Osteocyte (in vitro differentiated cells): ENCODE measurements around the gene PCF11. TPM values are rescaled to one million over a fixed set of nuclear protein-coding genes. Genes with fewer than 3 reads are reported as not detected.

Source experiments
- DNase-seq: peaks from one replicate; pipeline ENCODE4 v3.0.0; 2021; ENCODE audit warnings: mixed read lengths; ENCODE audit not compliant: unreplicated experiment; ENCODE audit errors: extremely low spot score
- H3K27ac Mint-ChIP-seq: one replicate; pipeline ENCODE4 v1.8.0; 2021; ENCODE audit warnings: mild to moderate bottlenecking, mixed read lengths; ENCODE audit not compliant: unreplicated experiment
- H3K27me3 Mint-ChIP-seq: one replicate; pipeline ENCODE4 v1.8.0; 2021; ENCODE audit warnings: mixed read lengths; ENCODE audit not compliant: unreplicated experiment
- H3K36me3 Mint-ChIP-seq: one replicate; pipeline ENCODE4 v1.8.0; 2021; ENCODE audit warnings: mixed read lengths; ENCODE audit not compliant: unreplicated experiment
- H3K4me1 Mint-ChIP-seq: one replicate; pipeline ENCODE4 v1.8.0; 2021; ENCODE audit warnings: mixed read lengths; ENCODE audit not compliant: unreplicated experiment
- H3K4me3 Mint-ChIP-seq: one replicate; pipeline ENCODE4 v1.8.0; 2021; ENCODE audit warnings: mild to moderate bottlenecking, moderate library complexity, mixed read lengths; ENCODE audit not compliant: unreplicated experiment
- H3K9me3 Mint-ChIP-seq: one replicate; pipeline ENCODE4 v1.8.0; 2021; ENCODE audit warnings: mixed read lengths; ENCODE audit not compliant: unreplicated experiment
- total RNA-seq: library from RNA; stranded (reverse); gene quantifications from 2 replicates; pipeline ENCODE4 v1.2.1, GENCODE V29; 2021
- TF ChIP-seq, protein P1 (sequence below): fragments of 200-600 bp; sonication (generic); IDR thresholded peaks from 2 replicates; pipeline ENCODE4 v1.5.0; 2021; ENCODE audit warnings: antibody characterized with exemption, mild to moderate bottlenecking, moderate library complexity

The PCF11 gene
- total RNA-seq, 1 donor from 2014 or later = 66.6 TPM

DNA sequence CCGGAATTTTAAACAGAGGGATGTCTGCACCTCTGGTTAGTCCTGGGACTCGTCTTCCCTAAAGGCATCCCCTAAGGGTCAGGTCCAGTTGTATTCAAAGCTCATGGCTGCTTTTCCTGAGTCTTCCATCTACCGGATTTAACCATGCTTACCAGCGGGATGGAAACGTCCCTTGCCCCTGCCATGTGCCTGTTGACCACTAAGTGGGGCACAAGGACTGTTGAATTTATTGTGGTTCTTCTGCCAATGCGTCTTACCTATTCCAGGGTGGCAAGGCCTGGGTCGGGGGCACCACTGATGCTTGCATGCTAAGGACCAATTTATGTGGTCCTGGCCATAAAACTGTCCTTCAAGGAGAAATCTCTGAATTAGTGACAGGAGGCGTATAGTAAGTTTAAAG lies 62.2 kb downstream of the PCF11 start:
- TF ChIP-seq, protein P1, sequence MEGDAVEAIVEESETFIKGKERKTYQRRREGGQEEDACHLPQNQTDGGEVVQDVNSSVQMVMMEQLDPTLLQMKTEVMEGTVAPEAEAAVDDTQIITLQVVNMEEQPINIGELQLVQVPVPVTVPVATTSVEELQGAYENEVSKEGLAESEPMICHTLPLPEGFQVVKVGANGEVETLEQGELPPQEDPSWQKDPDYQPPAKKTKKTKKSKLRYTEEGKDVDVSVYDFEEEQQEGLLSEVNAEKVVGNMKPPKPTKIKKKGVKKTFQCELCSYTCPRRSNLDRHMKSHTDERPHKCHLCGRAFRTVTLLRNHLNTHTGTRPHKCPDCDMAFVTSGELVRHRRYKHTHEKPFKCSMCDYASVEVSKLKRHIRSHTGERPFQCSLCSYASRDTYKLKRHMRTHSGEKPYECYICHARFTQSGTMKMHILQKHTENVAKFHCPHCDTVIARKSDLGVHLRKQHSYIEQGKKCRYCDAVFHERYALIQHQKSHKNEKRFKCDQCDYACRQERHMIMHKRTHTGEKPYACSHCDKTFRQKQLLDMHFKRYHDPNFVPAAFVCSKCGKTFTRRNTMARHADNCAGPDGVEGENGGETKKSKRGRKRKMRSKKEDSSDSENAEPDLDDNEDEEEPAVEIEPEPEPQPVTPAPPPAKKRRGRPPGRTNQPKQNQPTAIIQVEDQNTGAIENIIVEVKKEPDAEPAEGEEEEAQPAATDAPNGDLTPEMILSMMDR = no peak
- Mint-ChIP-seq H3K4me1 (no peaks in the 10 kb centered on the region), H3K9me3 (no peaks in the 10 kb centered on the region), H3K4me3 (no peak overlapping the region), H3K36me3 (peaks cover 2% of the 10 kb centered on the region), H3K27ac (no peak overlapping the region), H3K27me3 (peaks cover 15% of the 10 kb centered on the region)
- no peak for DNase-seq

DNA sequence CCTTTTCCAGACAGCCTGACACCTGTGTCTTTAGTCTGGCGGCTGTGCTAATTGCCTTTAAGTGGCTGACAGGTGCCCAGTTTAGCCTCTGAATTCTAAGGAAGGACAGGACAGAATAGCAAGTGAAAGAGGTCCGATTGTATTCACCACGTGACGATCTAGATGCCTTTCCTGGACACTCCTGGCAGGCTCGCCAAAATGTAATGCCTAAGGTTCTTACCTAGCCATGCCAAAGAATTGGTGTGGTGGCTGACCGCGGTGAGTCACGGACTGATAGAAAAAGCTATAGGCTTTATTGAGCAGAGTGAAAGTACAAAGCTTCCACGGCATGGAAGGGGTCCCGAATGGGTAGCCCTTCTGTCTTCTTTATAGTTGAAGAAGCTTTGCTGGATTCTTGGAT lies 63.3 kb downstream of the PCF11 start:
- no peaks in the 10 kb centered on the region for H3K9me3 Mint-ChIP-seq

DNA sequence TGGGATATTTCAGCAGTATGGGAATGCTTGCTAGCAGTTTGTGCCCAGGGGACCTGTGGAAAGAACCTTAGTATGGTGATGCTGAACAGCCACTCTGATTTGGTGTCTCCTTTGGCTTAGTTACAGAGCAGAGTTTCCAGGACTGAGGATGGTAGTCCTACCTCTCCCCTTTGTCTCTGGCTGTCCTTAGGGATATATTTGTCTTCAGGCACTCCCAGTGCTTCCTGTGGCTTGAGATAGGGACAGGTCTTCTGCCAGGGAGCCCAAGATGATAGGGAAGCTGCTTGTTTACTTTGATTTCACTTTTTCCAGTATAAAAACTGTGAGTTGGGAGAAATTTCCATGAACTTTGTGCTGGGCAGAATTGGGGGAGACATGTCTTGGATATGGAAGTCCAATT lies 64.8 kb downstream of the PCF11 start:
- no peaks in the 10 kb centered on the region for H3K4me1 Mint-ChIP-seq
- H3K27me3 Mint-ChIP-seq = peaks cover 15% of the 10 kb centered on the region
- no peaks in the 10 kb centered on the region for H3K9me3 Mint-ChIP-seq
- peaks cover 2% of the 10 kb centered on the region for H3K36me3 Mint-ChIP-seq
- TF ChIP-seq, protein P1 = no peak
- no peak for DNase-seq
- no peak overlapping the region for H3K27ac Mint-ChIP-seq
- H3K4me3 Mint-ChIP-seq = no peak overlapping the region

More for the DNA sequence above, 63.3 kb downstream of the PCF11 start:
- no peaks in the 10 kb centered on the region for H3K4me1 Mint-ChIP-seq
- H3K4me3 Mint-ChIP-seq = no peak overlapping the region
- H3K27me3 Mint-ChIP-seq = peaks cover 15% of the 10 kb centered on the region
- DNase-seq = no peak
- H3K27ac Mint-ChIP-seq = no peak overlapping the region
- TF ChIP-seq, protein P1 = no peak
- peaks cover 2% of the 10 kb centered on the region for H3K36me3 Mint-ChIP-seq

DNA sequence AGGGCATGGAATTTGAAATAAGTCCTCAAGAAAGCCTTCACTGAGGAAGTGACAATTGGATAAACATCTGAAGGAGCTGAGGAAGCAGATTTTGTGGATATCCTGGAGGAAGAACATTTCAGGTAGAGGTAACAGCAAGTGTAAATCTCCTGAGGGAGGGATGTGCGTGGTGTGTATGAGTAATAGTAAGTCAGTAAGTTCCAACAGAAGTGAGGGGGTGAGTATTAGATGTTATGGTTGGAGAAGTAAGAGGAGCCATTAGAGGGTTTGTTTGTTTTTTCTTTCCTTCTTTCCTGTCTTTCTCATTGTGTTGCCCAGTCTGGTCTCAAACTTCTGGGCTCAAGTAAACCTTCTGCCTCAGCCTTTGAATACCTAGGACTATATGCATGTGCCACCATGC lies 65.6 kb downstream of the PCF11 start:
- DNase-seq = no peak
- TF ChIP-seq, protein P1 = no peak
- no peak overlapping the region for H3K4me3 Mint-ChIP-seq
- no peaks in the 10 kb centered on the region for H3K4me1 Mint-ChIP-seq
- H3K27ac Mint-ChIP-seq = no peak overlapping the region
- H3K9me3 Mint-ChIP-seq = no peaks in the 10 kb centered on the region
- peaks cover 2% of the 10 kb centered on the region for H3K36me3 Mint-ChIP-seq
- peaks cover 15% of the 10 kb centered on the region for H3K27me3 Mint-ChIP-seq

DNA sequence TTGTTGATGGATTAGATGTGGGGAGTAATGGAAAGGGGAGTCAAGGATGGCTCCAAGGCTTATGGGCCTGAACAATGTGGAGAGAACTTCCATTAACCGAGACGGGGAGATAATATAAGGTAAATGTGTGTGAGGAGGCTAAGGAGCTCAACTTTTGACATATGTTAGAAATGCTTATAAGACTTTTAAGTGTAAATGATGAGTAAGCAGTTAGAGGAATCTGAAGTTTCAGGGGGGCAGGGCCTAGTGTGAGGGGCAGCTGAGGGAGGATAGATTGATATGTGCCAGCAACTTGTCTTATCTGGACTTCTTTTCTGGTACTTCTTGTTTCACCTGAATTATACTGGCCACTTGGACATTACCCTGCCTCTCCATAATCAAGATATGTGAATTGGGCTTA lies 66.5 kb downstream of the PCF11 start:
- Mint-ChIP-seq H3K36me3 (peaks cover 2% of the 10 kb centered on the region), H3K4me3 (no peak overlapping the region), H3K27ac (no peak overlapping the region), H3K27me3 (peaks cover 15% of the 10 kb centered on the region), H3K4me1 (no peaks in the 10 kb centered on the region), H3K9me3 (no peaks in the 10 kb centered on the region)
- TF ChIP-seq, protein P1 = no peak
- no peak for DNase-seq
